Measurements from ENCODE around the gene RBM44.
"Not testable (repeated sequence)": the region's sequence is repeated elsewhere in the genome, so short reads cannot be mapped to it uniquely, and the experiment has no call there.

RBM44 gene

GRCh38 chr2:237783678-237784077 lies 14.9 kb upstream of the RBM44 start:
- not testable (repeated sequence) for DNase-seq

DNA sequence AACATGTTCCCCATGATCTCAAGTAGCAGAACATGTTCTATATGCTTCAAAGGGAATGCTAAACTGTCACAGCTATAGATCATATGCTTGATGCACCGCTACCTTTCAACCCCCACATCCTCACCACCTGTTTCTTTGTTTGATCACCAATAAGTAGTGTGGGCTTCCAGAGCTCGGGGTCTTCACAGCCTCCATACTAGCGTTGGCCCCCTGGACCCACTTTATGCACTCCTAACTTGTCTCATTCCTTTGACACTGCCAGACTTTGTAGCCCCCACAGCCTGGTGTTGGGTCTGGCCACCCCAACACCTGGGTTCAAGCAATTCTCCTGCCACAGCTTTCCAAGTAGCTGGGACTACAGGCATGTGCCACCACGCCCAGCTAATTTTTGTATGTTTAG lies 11.6 kb upstream of the RBM44 start:
- no peak for DNase-seq

GRCh38 chr2:237790353-237790752 lies 8.2 kb upstream of the RBM44 start:
- no peak for DNase-seq

DNA sequence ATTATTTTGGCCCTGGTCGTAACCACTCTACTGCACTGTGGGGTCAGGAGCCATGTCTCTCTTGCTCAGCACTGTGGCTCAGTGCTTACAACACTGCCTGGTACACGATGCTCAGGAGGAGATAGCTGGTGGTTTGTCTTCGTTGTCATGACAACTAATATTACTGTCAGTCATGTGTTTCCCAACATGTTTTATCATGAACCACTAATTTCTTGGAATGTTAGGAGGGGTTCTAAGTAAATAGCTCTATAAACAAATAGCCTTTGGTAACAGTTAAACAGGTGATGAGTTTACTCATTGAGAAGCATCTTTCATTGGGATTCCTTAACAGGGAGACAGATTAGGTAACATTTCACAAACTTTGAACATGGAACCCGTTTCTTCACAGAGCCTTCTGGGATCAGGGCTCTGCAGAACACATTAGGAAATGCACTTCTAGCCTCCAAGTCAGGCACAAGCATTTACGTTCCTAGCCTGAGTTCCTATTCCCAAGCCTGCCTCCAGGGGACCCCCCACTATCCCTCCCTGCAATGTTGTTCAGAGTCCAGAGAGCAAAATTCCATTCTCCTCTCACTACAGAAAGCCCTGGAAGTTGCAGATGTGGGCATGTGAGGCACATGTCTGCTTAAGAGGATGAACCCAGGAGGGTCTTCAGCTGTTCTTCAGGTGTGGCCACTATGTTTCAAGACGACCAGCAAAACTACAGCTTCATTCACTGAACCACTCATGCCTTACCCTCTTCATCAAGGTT lies 6.4 kb upstream of the RBM44 start:
- DNase-seq = no peak

GRCh38 chr2:237797253-237797652 lies 1.3 kb upstream of the RBM44 start:
- no peak for DNase-seq

- DNase-seq = no peak
Observed at GRCh38 chr2:237799060-237799428, 465 bp downstream of the RBM44 start.

GRCh38 chr2:237801466-237801865 lies 2.9 kb downstream of the RBM44 start:
- DNase-seq = no peak

DNA sequence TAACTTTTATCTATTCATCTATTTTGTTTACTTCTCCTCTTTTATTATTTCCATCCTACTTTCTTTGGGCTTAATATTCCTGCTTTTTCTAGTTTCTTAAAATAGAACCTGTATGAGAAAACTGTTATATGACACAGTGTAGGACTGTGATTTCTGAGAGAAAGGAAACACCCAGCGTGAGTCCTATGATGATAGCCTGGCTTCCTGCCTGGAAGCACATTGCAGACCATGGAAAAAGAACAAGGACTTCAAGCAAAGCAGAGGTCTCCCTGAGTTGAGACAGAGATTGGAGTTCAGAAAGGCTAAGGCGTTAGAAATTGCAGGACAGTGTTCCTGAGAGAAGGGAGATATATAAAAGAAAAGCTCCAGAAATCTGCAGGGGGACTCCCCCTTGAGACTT lies 7.8 kb downstream of the RBM44 start:
- no peak for DNase-seq

GRCh38 chr2:237815637-237816036 lies 17.1 kb downstream of the RBM44 start:
- DNase-seq = no peak

DNA sequence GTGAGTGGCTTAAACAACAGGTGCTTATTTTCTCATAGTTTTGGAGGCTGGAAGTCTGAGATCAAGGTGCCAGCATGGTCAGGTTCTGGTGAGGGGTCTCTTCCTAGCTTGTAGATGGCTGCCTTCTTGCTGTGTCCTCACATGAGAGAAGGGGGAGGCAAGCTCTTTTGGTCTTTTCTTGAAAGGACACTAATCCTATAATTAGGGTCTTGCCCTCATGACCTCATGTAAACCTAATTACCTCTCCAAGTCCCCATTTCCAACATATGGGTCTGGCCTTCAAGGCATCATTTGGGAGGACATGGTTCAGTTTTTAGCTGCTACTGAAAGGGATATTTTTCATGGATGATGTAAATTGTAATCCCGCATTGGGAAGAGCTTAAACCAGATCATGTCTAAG lies 18.0 kb downstream of the RBM44 start:
- DNase-seq = no peak

- DNase-seq = no peak
Observed at GRCh38 chr2:237818066-237818473, 19.5 kb downstream of the RBM44 start.

DNA sequence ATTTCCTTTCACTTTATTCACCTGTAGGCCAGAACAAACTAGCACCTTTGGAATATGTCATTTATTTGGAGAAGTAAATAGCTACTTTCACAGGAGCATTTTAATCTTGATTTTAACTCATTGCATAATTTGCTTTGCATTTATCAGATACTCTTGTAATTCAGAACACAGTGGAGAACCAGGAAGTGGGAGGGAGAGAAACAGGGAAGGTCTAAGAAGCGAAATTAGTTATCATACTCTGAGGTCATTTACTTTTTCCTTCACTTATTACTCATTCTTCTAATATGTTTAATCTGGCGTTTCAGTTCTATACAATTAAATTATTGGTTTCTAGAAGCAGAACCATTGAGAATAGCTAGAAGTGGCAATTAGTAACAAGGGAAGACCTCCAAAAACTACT lies 20.7 kb downstream of the RBM44 start:
- DNase-seq = no peak

DNA sequence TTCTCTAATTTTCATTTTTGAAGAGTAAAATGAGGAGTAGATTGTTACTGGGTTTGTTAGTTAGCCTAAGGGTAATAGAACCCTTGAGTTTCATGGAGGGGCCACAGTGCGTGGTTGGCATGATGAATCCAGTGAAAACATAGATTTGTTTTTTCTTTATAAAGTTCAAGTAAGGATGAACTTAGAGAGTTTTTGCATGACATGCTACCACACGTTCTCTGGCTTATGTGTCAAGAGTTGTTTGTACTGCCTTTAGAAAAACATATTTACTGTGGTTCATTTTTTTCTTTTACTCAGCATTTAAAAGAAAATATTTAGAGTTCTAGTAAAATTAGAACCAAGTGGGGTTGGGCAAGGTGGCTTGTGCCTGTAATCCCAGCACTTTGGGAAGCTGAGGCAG lies 21.8 kb downstream of the RBM44 start:
- no peak for DNase-seq

DNA sequence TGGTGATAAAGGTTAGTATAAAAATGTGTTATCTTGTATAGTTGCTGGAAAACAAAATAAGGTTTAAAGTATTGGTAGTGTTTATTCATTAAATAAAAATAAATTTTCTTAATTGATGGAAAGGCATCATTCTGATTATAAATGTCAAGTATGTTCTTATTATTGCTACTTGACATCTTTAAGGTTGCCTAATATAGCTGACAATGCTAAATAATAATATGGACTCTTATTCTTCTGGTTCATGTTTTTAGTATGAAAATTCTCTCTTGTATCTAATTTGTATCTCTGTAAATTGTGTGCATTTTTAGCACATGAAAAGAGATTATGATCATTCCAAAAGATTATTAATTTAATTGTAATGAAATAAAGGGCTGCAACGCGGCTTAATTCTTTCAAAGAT lies 25.0 kb downstream of the RBM44 start:
- no peak for DNase-seq

DNA sequence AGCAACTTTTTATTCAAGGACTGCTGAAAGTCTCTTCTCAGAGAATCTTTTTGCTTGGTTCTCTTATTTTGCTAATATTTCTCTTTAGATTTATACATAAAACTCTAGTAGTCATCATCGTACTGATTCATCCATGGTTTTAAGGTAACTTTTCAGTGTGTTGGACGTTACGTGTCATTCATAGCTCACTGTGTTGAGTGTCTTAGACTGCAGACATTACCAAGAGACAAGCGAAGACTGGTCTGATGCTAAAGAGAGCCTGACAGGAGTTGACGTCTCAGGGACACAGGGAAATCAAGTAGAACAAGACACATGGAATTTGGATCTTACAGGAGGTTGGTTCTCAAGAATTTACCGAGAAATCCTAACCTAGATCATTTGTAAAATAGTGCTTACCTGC lies 25.5 kb downstream of the RBM44 start:
- DNase-seq = no peak

- no peak for DNase-seq
Observed at GRCh38 chr2:237827421-237827987, 28.9 kb downstream of the RBM44 start.

GRCh38 chr2:237830522-237830921 lies 31.9 kb downstream of the RBM44 start:
- DNase-seq = no peak

DNA sequence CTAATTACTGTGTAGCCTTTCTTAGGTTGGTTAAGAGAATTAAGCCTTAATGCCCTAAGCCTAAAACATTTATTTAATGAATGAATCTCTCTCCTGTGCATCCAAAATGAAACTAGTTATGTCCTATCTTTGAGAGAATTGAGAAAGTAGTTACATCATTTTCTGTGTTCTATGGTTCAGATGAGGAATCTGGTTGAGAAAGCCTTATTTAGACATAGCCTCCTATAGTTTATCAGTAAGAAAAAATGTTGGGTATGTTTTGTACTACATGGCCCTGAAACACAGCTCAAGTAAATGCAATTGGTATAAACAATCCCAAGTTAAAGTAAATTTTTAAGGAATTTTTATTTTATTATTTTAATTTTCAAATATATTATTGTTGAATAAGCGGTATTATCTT lies 35.0 kb downstream of the RBM44 start:
- DNase-seq = no peak

- no peak for DNase-seq
Observed at GRCh38 chr2:237835372-237835771, 36.8 kb downstream of the RBM44 start.

GRCh38 chr2:237841051-237841450 lies 42.5 kb downstream of the RBM44 start:
- DNase-seq = no peak

DNA sequence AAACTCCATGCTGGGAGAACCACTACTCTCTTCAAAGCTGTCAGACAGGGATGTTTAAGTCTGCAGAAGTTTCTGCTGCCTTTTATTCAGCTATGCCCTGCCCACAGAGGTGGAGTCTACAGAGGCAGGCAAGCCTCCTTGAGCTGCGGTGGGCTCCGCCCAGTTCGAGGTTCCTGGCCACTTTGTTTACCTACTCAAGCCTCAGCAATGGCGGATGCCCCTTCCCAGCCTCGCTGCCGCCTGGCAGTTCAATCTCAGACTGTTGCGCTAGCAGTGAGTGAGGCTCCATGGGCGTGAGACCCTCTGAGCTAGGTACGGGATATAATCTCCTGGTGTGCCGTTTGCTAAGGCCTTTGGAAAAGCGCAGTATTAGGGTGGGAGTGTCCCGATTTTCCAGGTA lies 50.4 kb downstream of the RBM44 start:
- not testable (repeated sequence) for DNase-seq

- DNase-seq = no peak
Observed at GRCh38 chr2:237854295-237854694, 55.7 kb downstream of the RBM44 start.

DNA sequence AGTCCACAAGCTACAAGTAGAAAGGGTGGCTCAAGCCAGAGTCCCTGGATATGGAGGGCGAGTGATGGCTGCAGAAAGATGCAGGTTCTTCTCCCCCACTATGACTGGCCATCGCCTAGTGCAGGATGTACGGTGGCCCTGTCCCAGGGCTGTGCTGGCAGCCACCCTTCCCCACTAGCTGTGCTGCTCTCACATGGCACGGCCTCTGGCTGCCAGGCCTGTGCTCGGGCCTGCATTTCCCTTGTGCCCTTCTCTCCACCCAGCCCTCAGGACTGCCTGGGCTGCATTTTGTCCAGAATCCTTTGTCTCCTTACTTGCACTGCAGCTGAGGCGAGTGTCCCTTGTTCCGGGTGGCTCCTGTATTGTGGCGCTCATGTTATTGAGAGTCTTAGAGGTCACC lies 59.2 kb downstream of the RBM44 start:
- DNase-seq = no peak

DNA sequence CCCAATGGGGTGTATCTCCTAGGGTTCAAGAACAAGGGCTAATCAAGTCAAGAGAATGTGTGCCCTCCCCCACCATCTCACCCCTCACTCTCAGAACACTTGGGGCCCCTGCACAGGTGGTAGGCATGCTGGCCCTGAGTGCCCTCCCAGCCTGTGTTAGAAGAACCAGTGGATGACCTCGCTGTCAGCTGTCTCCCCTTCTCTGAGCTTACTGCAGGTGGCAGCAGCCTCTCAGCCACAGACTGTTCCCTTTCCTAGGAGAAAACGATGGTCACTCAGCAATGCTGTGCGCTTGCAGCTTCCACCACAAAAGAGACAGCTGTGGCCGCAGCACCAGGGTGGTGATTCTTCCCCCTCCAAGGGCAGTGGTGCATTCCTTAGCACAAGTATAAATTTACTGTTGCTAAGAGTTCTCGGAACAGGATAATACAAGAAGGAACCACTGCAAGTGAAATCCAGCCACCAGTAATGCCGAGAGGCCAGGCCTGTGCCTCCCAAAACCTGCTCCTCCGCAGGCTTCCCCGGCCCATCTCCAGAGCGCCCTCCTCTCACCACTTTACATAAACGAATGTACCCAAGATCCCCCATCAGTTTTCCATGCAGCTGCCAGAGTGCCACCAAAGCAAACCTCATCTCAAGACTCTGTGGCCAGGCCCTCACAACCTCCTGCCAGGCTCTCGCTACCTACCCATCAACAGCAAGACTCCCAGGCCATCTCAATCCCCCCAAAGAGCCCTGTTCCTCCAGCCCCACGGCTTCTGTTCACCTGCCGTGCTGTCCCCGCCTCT lies 59.9 kb downstream of the RBM44 start:
- peak; percentile 27 for DNase-seq
